GM12875 (cell line): ENCODE data around the gene CGREF1.
A peak's percentile ranks its signal among the peaks of the same experiment; 100 is the strongest.

Experiments
- H3K4me3 ChIP-seq: one replicate; pipeline ENCODE4 v1.5.1; 2011; ENCODE audit warnings: low read depth, low read length, control low read depth
- TF ChIP-seq, protein P1 (sequence below): IDR thresholded peaks from 2 replicates; pipeline ENCODE4 v1.5.1; 2011; ENCODE audit warnings: low read depth, mild to moderate bottlenecking, control low read depth, inconsistent platforms, low read length, moderate library complexity, borderline replicate concordance; ENCODE audit not compliant: insufficient read depth

Gene CGREF1

DNA sequence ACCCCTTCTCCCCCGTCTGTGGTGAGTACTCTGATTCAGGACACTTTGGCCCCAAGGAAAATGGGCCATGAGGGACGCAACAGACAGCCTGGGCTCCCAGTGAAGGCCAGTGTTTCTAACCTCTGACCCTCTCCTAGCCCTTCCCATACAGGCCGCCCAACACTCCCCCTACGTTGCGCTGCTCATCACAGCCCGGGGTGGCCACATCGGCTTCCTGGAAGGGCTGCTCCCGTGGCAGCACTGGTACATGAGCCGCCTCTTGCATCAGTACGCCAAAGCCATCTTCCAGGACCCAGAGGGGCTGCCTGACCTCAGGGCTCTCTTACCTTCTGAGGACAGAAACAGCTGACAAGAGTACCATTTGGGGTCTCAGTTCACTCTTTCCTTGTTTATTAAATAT lies 11.5 kb upstream of the CGREF1 start:
- H3K4me3 ChIP-seq: no peak overlapping the region
- TF ChIP-seq, protein P1, sequence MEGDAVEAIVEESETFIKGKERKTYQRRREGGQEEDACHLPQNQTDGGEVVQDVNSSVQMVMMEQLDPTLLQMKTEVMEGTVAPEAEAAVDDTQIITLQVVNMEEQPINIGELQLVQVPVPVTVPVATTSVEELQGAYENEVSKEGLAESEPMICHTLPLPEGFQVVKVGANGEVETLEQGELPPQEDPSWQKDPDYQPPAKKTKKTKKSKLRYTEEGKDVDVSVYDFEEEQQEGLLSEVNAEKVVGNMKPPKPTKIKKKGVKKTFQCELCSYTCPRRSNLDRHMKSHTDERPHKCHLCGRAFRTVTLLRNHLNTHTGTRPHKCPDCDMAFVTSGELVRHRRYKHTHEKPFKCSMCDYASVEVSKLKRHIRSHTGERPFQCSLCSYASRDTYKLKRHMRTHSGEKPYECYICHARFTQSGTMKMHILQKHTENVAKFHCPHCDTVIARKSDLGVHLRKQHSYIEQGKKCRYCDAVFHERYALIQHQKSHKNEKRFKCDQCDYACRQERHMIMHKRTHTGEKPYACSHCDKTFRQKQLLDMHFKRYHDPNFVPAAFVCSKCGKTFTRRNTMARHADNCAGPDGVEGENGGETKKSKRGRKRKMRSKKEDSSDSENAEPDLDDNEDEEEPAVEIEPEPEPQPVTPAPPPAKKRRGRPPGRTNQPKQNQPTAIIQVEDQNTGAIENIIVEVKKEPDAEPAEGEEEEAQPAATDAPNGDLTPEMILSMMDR: no peak

DNA sequence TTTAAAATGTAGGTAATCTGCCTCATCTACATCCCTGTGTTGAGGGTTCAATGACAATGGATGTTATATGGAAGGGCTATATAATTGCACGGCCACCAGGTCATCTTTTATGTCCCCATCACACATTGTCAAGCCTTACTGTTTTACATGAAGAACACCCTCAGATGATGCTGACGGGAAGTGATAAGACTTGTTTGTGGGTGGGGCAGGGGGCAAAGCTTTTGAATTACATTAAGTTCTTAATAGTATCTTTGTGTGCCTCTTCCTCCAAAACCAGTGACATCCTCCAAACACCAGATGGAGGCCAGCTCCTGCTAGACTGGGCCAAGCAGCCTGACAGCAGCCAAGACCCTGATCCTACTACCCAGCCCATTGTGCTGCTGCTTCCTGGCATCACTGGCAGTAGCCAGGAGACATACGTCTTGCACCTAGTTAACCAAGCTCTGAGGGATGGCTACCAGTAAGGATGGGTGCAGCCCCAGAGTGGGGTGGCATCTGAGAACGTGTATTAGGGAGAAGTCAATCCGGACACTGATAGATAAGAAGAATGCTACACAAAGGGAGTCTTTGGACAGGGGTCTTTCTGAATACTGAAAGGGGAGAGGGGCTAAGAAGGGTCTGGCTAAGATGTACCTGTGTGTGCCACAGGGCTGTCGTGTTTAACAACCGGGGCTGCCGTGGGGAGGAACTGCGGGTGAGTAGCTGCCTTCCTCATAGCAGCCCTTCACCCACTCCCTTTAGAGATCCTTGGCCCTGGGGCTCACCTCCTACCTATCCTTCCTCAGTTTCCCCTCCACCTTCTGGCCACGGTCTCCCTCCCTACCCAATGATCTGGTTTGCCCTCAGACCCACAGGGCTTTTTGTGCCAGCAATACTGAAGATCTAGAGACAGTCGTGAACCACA lies 10.0 kb upstream of the CGREF1 start:
- TF ChIP-seq, protein P1: no peak
- no peak overlapping the region for H3K4me3 ChIP-seq

DNA sequence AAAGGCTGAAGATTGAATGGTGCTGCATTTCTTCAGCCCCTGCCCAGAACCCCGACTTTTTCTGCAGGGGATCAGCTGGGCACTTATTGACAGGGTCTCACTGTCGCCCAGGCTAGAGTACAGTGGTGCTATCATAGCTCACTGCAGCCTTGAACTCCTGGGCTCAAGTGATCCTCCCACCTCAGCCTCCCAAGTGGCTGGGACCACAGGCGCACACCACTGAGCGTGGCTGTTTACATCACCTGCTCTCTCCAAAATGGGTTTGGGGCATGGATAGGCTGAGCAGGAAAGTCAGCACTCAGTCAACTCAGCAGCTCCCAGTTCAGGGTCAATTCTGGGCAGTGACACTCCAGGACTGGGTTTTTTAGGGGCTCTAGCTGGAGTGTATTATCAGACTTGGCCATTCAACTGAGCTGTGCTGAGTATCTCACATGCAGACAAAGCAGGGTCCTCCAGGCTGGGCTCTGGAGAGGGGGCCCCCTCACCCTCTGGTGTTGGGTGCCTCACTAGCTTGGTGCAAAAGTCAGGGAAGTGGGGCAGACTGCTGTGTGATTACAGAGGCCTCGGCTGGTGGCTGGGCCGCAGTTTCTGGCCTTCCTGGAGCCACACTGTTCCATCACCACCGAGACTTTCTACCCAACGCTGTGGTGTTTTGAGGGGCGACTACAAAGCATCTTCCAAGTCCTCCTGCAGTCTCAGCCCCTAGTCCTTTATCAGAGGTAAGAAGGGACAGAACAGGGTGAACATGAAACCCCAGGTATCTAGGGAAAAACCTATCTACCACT lies 9.1 kb upstream of the CGREF1 start:
- H3K4me3 ChIP-seq: no peak overlapping the region
- TF ChIP-seq, protein P1: no peak

DNA sequence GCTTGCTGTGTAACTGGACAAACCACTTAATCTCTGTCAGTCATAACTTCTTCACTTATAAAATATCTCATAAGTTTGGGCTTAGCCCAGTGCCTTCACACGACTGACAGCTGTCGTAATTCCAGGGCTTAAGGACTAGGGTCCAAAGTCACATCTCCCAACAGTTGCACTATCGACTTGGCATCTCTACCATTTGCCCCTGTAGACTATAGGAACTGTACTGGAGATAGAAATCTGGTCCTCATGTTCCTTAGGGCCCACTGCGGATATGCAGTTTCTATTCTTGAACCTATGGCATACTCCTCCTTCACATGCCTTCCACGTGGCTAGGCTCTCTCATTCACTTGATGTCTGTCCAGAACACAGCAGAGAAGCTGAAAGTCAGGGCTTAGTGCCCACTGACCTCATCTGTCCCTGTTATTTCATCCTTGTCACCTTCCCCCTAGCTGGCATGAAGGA lies 7.4 kb upstream of the CGREF1 start:
- TF ChIP-seq, protein P1: no peak
- H3K4me3 ChIP-seq: no peak overlapping the region

DNA sequence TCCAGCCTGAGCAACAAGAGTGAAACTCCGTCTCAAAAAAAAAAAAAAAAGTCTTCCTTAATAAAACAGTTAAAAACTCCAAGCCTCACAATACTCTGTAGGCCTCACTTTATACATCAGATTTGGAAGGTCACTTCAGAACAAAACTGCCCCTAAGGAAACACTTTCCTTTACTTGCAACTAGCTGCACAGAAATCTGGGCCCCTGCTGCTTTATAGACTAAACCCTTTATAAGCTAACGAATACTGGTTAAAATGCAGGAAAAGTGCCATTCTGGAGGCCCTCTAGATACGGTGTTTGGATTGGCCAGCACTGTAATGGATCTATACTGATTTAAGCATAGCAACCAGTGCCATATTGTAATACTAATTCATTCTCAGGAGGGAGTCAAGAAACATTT lies 6.2 kb upstream of the CGREF1 start:
- TF ChIP-seq, protein P1: no peak
- H3K4me3 ChIP-seq: no peak overlapping the region

DNA sequence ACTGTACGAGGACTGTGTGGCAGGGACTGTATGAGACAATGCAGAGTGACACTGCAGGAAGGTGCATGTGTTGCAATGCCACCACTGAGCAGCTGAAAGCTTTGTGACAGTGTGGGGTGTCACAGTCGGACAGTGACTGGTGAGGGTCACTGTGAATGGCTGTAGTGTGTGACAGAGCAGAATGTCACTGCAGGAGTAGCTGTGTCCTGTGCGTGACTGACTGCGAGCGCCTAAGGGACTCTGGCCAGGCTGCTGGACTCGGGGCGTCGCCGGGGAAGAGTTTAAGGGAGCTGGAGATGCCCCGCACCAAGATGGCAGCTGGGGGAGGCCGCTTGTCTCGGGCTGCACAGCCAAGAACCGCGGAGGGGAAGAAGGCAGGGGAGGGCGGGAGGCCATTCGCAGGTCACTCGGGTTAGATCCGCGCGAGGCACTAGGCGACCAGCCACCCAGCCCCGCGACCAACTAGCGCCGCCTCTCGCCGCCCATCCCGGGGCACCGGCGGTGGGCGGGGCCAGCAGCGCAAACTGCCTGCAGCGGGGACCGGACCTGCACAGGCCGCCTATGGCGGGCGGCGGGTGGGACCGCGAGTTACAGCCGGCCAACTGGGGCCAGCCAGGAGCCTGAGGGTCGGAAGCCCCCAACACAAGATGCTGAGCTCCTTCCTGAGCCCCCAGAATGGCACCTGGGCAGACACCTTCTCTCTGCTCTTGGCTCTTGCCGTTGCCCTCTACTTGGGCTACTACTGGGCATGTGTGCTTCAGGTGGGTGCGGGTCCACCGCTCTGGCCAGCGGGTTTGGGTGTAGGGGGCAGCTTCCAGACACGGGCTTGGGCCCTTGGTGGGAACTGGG lies 4.6 kb upstream of the CGREF1 start, which contains the start of gene ABHD1:
TSS of gene ABHD1 (plus strand) at position 514 of the 849 bp plus-strand sequence. CDS start at position 648, 134 bp downstream.
- TF ChIP-seq, protein P1: no peak
- H3K4me3 ChIP-seq: peak within 1 kb of the TSS; percentile 49
